Placental pericyte (primary cell): Measurements from ENCODE around the gene SLC14A1. TPM values are rescaled to one million over a fixed set of nuclear protein-coding genes. Genes with fewer than 3 reads are reported as not detected.

ENCODE experiments used
- small RNA-seq: library from RNA; depleted of rRNA; stranded (forward); fragments of <200 nt; gene quantifications from one replicate; pipeline ENCODE3, GENCODE V24; 2012; ENCODE audit warnings: low replicate concordance
- total RNA-seq: library from RNA; depleted of rRNA; stranded (reverse); fragments of >200 nt; gene quantifications from 2 replicates; pipeline ENCODE4 v1.2.3, GENCODE V29; 2012

SLC14A1 gene
- 13.6 and 18.2 TPM in 2 replicates for total RNA-seq

GRCh38 chr18:45723567-45724355 lies at the start of gene SLC14A1:
Gene SLC14A1 (plus strand): TSS chr18:45724181. CDS start chr18:45730321, 6,140 bp downstream.

Small RNAs within 50 kb of the gene (small RNA-seq; reads per million reads assigned to genes)
- gene AC087685.1: not detected

Other genes with a start within 250 kb of the SLC14A1 start
- gene SLC14A2, start 108.7 kb upstream of the SLC14A1 start, total RNA-seq: not detected in 2 replicates
- gene SIGLEC15, start 101.5 kb downstream of the SLC14A1 start, total RNA-seq: 1.1 and 4.7 TPM in 2 replicates
- gene EPG5, start 243.1 kb downstream of the SLC14A1 start, total RNA-seq: 54.5 and 81.5 TPM in 2 replicates